Keratinocyte (primary cell): ENCODE data around the gene ARHGAP12. TPM values are rescaled to one million over a fixed set of nuclear protein-coding genes. Genes with fewer than 3 reads are reported as not detected.

ENCODE experiments used
- DNase-seq: peaks from one replicate; pipeline ENCODE4 v3.0.0-alpha.2; 2011; ENCODE audit warnings: low read depth, missing footprints, low spot score
- FAIRE-seq: peaks from 2 replicates; lab custom pipeline; 2011; peaks lifted over from hg19 to GRCh38; lab: Jason Lieb, UNC
- H2AFZ ChIP-seq: 2 replicates; pipeline ENCODE4 v1.6.0; 2012; ENCODE audit warnings: low read length, control low read depth, inconsistent platforms; ENCODE audit not compliant: control insufficient read depth
- H3K27ac ChIP-seq: 2 replicates; pipeline ENCODE4 v1.5.1; 2011; ENCODE audit warnings: low read length; ENCODE audit not compliant: control insufficient read depth, insufficient read depth
- H3K27me3 ChIP-seq: 3 replicates; pipeline ENCODE4 v1.6.0; 2011; ENCODE audit warnings: low read length; ENCODE audit not compliant: control insufficient read depth, insufficient read depth; ENCODE audit errors: extremely low read depth
- H3K36me3 ChIP-seq, 2 experiments: 2 replicates in 1 of 2; 3 replicates in 1 of 2; pipeline ENCODE4 v1.5.1; 2011; ENCODE audit warnings: low read length in 2 of 2, mild to moderate bottlenecking in 1 of 2; ENCODE audit not compliant: control insufficient read depth in 2 of 2, insufficient read depth in 2 of 2; ENCODE audit errors: extremely low read depth in 1 of 2
- H3K4me1 ChIP-seq: 3 replicates; pipeline ENCODE4 v1.5.1; 2011; ENCODE audit warnings: low read length; ENCODE audit not compliant: control insufficient read depth, insufficient read depth; ENCODE audit errors: extremely low read depth
- H3K4me2 ChIP-seq: 3 replicates; pipeline ENCODE4 v1.6.0; 2011; ENCODE audit warnings: low read depth, low read length; ENCODE audit not compliant: control insufficient read depth, insufficient read depth; ENCODE audit errors: extremely low read depth
- H3K4me3 ChIP-seq, 3 experiments: fragments of 200-600 bp in 1 of 3; sonication (generic) in 1 of 3; 2 replicates in 2 of 3; 3 replicates in 1 of 3; pipeline ENCODE4 v1.5.1; 2011 to 2016; ENCODE audit warnings: low read length in 3 of 3, mild to moderate bottlenecking in 3 of 3, control low read depth in 2 of 3, inconsistent platforms in 1 of 3, low read depth in 1 of 3, mixed read lengths in 1 of 3, mixed run types in 1 of 3, moderate library complexity in 1 of 3; ENCODE audit not compliant: control insufficient read depth in 2 of 3, insufficient read depth in 2 of 3; ENCODE audit errors: extremely low read depth in 1 of 3
- H3K79me2 ChIP-seq: 2 replicates; pipeline ENCODE4 v1.6.0; 2012; ENCODE audit warnings: low read length; ENCODE audit not compliant: control insufficient read depth, insufficient read depth
- H3K9ac ChIP-seq: 3 replicates; pipeline ENCODE4 v1.6.0; 2011; ENCODE audit warnings: low read length; ENCODE audit not compliant: control insufficient read depth, insufficient read depth; ENCODE audit errors: extremely low read depth
- H3K9me1 ChIP-seq: 3 replicates; pipeline ENCODE4 v1.6.0; 2011; ENCODE audit warnings: low read length; ENCODE audit not compliant: control insufficient read depth, insufficient read depth; ENCODE audit errors: extremely low read depth
- H3K9me3 ChIP-seq: 2 replicates; pipeline ENCODE4 v1.5.1; 2012; ENCODE audit warnings: low read depth, low read length; ENCODE audit not compliant: control insufficient read depth
- H4K20me1 ChIP-seq: 3 replicates; pipeline ENCODE4 v1.6.0; 2011; ENCODE audit warnings: low read length; ENCODE audit not compliant: control insufficient read depth, insufficient read depth; ENCODE audit errors: extremely low read depth
- EZH2 ChIP-seq: IDR thresholded peaks from one replicate; pipeline ENCODE4 v1.6.1; 2012; ENCODE audit warnings: inconsistent platforms, mild to moderate bottlenecking, low read length, moderate library complexity
- dilution Hi-C: fragments of 300-500 bp; cut with MboI; formaldehyde crosslinking; loops from one replicate; pipeline ENCODE4 v1.7.0; 2020; ENCODE audit warnings: low sequenced_read_pairs; ENCODE audit not compliant: extremely low pct_ligation_motif_present
- polyA plus RNA-seq, 5 experiments: library from polyadenylated mRNA; depleted of rRNA in 3 of 5; stranded (reverse) in 3 of 5; stranded (forward) in 1 of 5; unstranded in 1 of 5; fragments of >200 nt; gene quantifications; 1 replicate in 1 of 5; 2 replicates in 3 of 5; 3 replicates in 1 of 5; pipeline versions ENCODE4 v1.2.1 to v1.2.3, GENCODE V29; 2011 to 2012; ENCODE audit warnings: missing spikeins in 2 of 5, low read depth in 1 of 5, low replicate concordance in 1 of 5
- TF ChIP-seq, protein P1 (sequence below), 3 experiments: IDR thresholded peaks in 1 of 3; conservative IDR thresholded peaks in 1 of 3; optimal IDR thresholded peaks in 1 of 3; 2 replicates in 2 of 3; 3 replicates in 1 of 3; pipeline versions ENCODE3 to v1.5.1; 2011; ENCODE audit warnings: low read length in 3 of 3, mild to moderate bottlenecking in 3 of 3, moderate library complexity in 2 of 3, control low read depth in 1 of 3, inconsistent platforms in 1 of 3; ENCODE audit not compliant: insufficient read depth in 2 of 3; ENCODE audit errors: extremely low read depth in 1 of 3

ARHGAP12 gene
- polyA plus RNA-seq, 1 donor (not counting 4 experiments of a cell fraction or from before 2014, with no cell fraction given), result 26.6 TPM

DNA sequence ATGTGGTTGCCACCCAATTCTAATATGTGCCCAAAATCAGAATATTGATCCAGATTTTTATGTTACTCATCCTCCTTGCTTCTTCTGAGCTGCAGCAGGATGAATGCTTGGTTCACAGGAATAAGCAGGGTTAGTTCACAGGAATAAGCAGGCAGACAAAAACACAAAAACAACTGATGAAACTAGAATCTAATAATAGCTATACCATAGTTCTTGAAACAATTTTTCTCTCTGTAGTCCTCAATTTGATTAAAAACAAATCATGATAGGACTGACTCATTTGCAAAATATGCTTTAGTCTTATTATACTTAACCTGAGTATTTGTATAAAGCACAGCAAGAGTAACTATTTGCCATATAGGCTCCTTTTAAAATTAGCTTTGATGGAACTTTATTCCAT lies 24.4 kb upstream of the ARHGAP12 start:
- dilution Hi-C loops, result no loop called here
- H3K79me2 ChIP-seq, result no peaks in the 10 kb centered on the region
- no peak overlapping the region for H3K27ac ChIP-seq
- no peaks in the 10 kb centered on the region for H3K27me3 ChIP-seq
- H3K4me2 ChIP-seq, result no peak overlapping the region
- no peak overlapping the region for H2AFZ ChIP-seq
- H4K20me1 ChIP-seq, result no peaks in the 10 kb centered on the region
- H3K4me3 ChIP-seq, result no peak overlapping the region
- FAIRE-seq (no peak), DNase-seq (no peak)
- peaks cover 4% of the 10 kb centered on the region for H3K4me1 ChIP-seq
- TF ChIP-seq, protein P1, sequence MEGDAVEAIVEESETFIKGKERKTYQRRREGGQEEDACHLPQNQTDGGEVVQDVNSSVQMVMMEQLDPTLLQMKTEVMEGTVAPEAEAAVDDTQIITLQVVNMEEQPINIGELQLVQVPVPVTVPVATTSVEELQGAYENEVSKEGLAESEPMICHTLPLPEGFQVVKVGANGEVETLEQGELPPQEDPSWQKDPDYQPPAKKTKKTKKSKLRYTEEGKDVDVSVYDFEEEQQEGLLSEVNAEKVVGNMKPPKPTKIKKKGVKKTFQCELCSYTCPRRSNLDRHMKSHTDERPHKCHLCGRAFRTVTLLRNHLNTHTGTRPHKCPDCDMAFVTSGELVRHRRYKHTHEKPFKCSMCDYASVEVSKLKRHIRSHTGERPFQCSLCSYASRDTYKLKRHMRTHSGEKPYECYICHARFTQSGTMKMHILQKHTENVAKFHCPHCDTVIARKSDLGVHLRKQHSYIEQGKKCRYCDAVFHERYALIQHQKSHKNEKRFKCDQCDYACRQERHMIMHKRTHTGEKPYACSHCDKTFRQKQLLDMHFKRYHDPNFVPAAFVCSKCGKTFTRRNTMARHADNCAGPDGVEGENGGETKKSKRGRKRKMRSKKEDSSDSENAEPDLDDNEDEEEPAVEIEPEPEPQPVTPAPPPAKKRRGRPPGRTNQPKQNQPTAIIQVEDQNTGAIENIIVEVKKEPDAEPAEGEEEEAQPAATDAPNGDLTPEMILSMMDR (optimal IDR thresholded peaks at IDR 0.05 in 1 of 3, IDR thresholded peaks at IDR 0.05 in 1 of 3, conservative IDR thresholded peaks at IDR 0.05 in 1 of 3; ENCODE audit: extremely low read depth in 1 of 3, insufficient read depth in 2 of 3, low read length in 3 of 3), result no peak
- TF ChIP-seq EZH2, result no peak
- no peak overlapping the region for H3K9ac ChIP-seq
- peaks cover 4% of the 10 kb centered on the region for H3K9me3 ChIP-seq
- H3K36me3 ChIP-seq, result no peaks in the 10 kb centered on the region
- no peaks in the 10 kb centered on the region for H3K9me1 ChIP-seq

DNA sequence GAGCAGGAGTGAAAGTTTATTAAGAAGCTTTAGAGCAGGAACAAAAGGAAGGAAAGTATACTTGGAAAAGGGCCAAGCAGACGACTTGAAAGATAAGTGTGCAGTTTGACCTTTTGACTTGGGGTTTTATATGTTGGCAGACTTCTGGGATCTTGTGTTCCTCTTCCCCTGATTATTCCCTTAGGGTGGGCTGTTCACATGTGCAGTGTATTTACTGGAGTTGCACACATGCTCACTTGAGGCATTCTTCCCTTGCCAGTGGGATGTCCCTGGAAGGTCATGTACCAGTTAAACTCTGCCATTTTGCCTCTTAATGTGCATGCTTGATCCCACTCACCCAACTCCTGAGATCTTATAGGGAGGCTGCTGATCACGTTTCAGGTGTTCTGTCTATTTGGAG lies 23.4 kb upstream of the ARHGAP12 start:
- FAIRE-seq (no peak), DNase-seq (no peak)
- Histone ChIP-seq H3K79me2 (no peaks in the 10 kb centered on the region), H4K20me1 (no peaks in the 10 kb centered on the region), H3K4me3 (no peak overlapping the region), H3K4me2 (no peak overlapping the region), H3K27me3 (no peaks in the 10 kb centered on the region), H3K27ac (no peak overlapping the region), H3K36me3 (no peaks in the 10 kb centered on the region), H3K9ac (no peak overlapping the region), H3K9me3 (peaks cover 4% of the 10 kb centered on the region), H3K4me1 (peaks cover 14% of the 10 kb centered on the region), H2AFZ (no peak overlapping the region), H3K9me1 (no peaks in the 10 kb centered on the region)
- TF ChIP-seq EZH2, result no peak
- TF ChIP-seq, protein P1 (optimal IDR thresholded peaks at IDR 0.05 in 1 of 3, IDR thresholded peaks at IDR 0.05 in 1 of 3, conservative IDR thresholded peaks at IDR 0.05 in 1 of 3; ENCODE audit: extremely low read depth in 1 of 3, insufficient read depth in 2 of 3, low read length in 3 of 3), result no peak
- dilution Hi-C loops, result no loop called here
